ENCODE data around the gene PTPN21. TPM values are rescaled to one million over a fixed set of nuclear protein-coding genes. Genes with fewer than 3 reads are reported as not detected.

The PTPN21 gene
- total RNA-seq, 1 experiment from 2014 or later = 15.0 TPM

GRCh38 chr14:88599761-88600439 lies 45.1 kb upstream of the PTPN21 start:
- in situ Hi-C loops (cut with HindIII; ENCODE audit: low pct_unique_long_range_greater_than_20kb, low sequenced_read_pairs) = no loop called here
- no peak for DNase-seq (ENCODE audit: low read depth, low spot score)

GRCh38 chr14:88599326-88599725 lies 44.5 kb upstream of the PTPN21 start:
- in situ Hi-C loops (cut with HindIII; ENCODE audit: low pct_unique_long_range_greater_than_20kb, low sequenced_read_pairs) = no loop called here
- H3K36me3 ChIP-seq (ENCODE audit: control insufficient read depth, insufficient read depth, low read length) = peaks cover 6% of the 10 kb centered on the region

More at GRCh38 chr14:88599761-88600439, 45.1 kb upstream of the PTPN21 start:
- ChIA-PET POLR2A (no interaction called here), CTCF (no interaction called here)
- intact Hi-C loops (cut with micrococcal nuclease; ENCODE audit: unreplicated experiment) = no loop called here
- BruUV-seq (replicated peaks) = no TSS peak
- Histone ChIP-seq H3K36me3 (ENCODE audit: control insufficient read depth, insufficient read depth, low read length) (peaks cover 6% of the 10 kb centered on the region), H3K27ac (ENCODE audit: low read length) (no peak overlapping the region), H3K4me3 (ENCODE audit: low read depth in 2 of 2, low read length in 2 of 2) (no peak overlapping the region), H3K9me3 (ENCODE audit: control insufficient read depth, insufficient read depth, low read depth, low read length) (no peaks in the 10 kb centered on the region), H3K27me3 (ENCODE audit: control insufficient read depth, insufficient read depth, low read length) (no peaks in the 10 kb centered on the region), H3K4me1 (ENCODE audit: control insufficient read depth, insufficient read depth, low read length) (no peaks in the 10 kb centered on the region)
- no peak for ATAC-seq
- no peak for TF ChIP-seq SIN3A (IDR thresholded peaks at IDR 0.05; ENCODE audit: borderline replicate concordance, insufficient read depth, low read depth, low read length)
- no peak for TF ChIP-seq TCF7L2 (IDR thresholded peaks at IDR 0.05; ENCODE audit: low read depth, low read length)
- no peak for TF ChIP-seq POLR2AphosphoS5 (IDR thresholded peaks at IDR 0.05; ENCODE audit: low read depth, low read length)
- TF ChIP-seq CTCF (IDR thresholded peaks at IDR 0.05) = no peak
- TF ChIP-seq REST (IDR thresholded peaks at IDR 0.05; ENCODE audit: insufficient read depth in 1 of 2, low read depth in 2 of 2, low read length in 1 of 2) = no peak

More at GRCh38 chr14:88599326-88599725, 44.5 kb upstream of the PTPN21 start:
- DNase-seq (ENCODE audit: low read depth, low spot score) (no peak), ATAC-seq (no peak)
- TF ChIP-seq TCF7L2 (IDR thresholded peaks at IDR 0.05; ENCODE audit: low read depth, low read length) (no peak), CTCF (IDR thresholded peaks at IDR 0.05) (no peak), SIN3A (IDR thresholded peaks at IDR 0.05; ENCODE audit: borderline replicate concordance, insufficient read depth, low read depth, low read length) (no peak), POLR2AphosphoS5 (IDR thresholded peaks at IDR 0.05; ENCODE audit: low read depth, low read length) (no peak), REST (IDR thresholded peaks at IDR 0.05; ENCODE audit: insufficient read depth in 1 of 2, low read depth in 2 of 2, low read length in 1 of 2) (no peak)
- CTCF ChIA-PET = no interaction called here
- POLR2A ChIA-PET = no interaction called here
- H3K4me3 ChIP-seq (ENCODE audit: low read depth in 2 of 2, low read length in 2 of 2) = no peak overlapping the region
- intact Hi-C loops (cut with micrococcal nuclease; ENCODE audit: unreplicated experiment) = no loop called here
- no peaks in the 10 kb centered on the region for H3K4me1 ChIP-seq (ENCODE audit: control insufficient read depth, insufficient read depth, low read length)
- no peaks in the 10 kb centered on the region for H3K27me3 ChIP-seq (ENCODE audit: control insufficient read depth, insufficient read depth, low read length)
- no TSS peak for BruUV-seq (replicated peaks)
- no peaks in the 10 kb centered on the region for H3K9me3 ChIP-seq (ENCODE audit: control insufficient read depth, insufficient read depth, low read depth, low read length)
- H3K27ac ChIP-seq (ENCODE audit: low read length) = no peak overlapping the region
